Activated T-helper 9 cell treated with anti-CD3 and anti-CD28 coated beads, Interleukin-2, amount 50 U/mL, for 16 hours (primary cell): Measurements from ENCODE around the gene PNPLA1.

Experiments
- DNase-seq: peaks from one replicate; pipeline ENCODE4 v3.0.0-alpha.2; 2020; ENCODE audit warnings: low read depth

PNPLA1 gene

DNA sequence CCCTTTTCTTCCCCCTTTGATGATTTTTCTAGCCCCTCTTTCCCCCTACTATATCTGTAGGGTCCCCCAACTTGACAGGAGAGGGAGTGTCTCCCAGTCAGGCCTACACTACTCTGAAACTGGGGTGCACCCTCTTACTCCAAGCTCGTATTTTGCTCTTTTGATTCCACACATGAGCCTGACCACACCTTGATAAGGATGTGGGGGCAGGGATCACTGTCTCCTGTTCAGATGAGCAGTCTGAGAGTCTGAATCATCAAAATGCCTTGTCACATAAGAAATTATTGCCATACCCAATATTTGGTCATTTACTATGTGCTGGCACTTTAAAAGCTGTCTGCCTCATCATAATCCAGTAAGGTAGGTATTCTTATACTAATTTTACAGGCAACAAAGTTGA is 15.9 kb downstream of the PNPLA1 start:
- no peak for DNase-seq

DNA sequence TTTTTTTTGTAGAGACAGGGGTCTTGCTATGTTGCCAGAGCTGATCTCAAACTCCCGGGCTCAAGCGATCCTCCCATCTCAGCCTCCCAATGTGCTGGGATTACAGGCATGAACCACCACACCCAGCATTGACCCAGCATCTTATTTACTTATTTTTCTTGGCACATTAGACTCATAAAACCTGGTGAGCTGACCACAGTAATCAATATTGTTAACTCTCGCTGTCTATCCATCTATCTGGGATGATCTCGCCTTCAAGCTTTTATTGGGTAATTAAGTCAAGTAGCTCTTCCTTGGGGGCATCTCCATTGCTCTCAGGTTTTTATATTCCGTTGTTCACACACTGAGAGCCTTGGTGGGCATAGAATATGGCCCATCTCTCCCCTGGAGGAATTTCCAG is 17.0 kb downstream of the PNPLA1 start:
- DNase-seq: no peak

DNA sequence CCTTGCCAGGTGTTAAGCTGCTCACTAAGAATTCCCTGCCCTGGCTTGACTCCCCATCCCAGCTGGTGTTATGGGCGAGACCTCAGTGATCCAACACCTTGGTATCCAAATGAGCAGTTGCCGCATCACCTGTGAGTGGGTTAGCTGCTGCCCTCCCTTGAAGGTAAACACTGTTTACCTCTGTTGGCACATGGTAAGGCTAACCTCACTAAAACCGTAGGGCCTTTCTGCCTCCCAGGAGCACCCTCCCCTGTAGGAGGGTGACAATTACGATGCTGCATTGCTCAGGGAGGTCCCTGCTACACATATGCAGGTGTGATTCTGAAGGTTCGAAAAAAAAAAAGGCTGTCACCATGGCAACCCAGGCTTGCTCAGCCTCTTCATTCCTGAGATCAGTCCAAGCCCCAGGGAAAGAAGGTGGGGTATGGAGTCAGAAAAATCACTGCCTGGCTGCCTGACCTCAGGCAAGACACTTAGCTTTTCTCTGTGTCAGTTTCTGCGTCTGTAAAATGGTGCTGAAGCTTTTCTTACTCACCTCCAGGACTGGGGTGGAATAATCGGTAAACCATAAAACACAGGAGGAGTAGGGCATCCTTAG is 19.5 kb downstream of the PNPLA1 start:
- DNase-seq: no peak

DNA sequence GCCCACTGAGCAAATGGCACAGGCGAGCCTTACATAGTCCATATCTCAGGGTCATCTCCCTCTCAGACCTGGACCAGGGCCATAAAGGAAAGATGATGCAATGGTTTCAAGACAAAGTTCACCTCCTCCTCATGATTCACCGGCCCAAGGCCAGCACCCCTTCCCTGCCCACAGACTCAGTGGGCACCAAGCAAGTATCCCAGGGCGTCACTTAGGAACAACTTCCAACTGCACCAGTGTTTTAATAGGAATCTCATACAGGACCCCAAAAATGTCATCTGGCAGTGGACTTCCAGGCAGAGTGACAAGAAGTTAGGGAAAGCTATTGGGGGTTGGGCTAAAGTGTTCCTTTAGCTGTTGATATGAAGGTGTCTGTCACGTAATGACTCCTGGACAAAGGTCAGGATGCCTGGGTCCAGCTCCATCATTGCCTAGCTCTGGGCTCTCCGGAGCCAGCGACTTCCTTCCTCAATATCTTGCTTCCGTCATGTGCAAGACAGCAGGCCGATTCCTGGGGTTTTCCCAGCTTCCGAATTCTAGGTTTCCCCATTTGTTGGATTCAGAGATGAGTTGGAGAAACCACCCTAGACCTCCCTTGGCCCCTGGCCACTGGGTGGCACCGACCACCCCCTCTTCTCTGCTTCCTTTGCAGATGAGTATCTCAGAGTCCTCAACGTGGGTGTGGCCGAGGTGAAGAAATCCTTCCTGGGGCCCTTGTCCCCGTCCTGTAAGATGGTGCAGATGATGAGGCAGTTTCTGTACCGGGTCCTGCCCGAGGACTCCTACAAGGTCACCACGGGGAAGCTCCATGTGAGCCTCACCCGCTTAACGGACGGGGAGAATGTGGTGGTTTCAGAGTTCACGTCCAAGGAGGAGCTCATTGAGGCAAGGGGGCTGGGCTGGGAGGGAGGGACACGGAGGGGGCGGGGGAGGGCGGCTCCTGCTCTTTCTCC is 21.1 kb downstream of the PNPLA1 start:
- DNase-seq: no peak

DNA sequence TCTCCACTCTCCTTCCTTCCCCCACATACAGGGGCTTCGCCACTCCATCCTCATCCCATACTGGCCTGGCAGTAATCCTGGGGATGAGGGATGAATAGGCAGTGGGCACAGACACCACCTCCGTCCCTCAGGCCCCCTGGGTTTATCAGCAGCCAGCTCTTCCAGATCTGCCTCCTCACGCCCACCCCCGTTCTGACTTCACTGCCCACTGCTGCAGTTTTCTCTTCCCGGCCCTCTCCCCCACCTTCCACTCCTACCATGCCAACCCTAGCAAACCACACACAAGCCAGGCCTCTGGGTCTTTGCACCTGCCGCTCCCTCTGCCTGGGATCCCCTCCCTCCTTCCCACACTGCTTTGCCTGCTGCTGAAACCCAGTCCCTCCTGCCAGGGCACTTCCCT is 22.3 kb downstream of the PNPLA1 start:
- no peak for DNase-seq

DNA sequence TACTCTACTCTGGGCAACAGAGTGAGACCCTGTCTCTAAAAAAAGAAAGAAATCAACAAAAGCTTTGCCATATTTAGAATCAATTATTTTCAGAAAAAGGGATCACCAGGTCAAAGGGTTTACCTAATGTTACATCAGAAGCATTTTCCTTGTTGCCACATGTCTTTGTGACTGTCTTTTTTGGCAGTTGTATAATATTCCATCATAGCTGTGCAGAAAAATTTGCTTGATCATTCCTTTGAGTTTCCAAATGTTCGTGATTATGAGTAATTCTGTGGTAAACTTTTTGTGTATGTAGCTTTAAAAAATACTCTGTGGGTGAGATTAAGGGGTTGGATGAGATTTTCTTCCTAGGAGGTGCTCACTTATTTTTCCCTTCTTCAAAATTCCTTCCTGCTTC is 26.4 kb downstream of the PNPLA1 start:
- DNase-seq: no peak

DNA sequence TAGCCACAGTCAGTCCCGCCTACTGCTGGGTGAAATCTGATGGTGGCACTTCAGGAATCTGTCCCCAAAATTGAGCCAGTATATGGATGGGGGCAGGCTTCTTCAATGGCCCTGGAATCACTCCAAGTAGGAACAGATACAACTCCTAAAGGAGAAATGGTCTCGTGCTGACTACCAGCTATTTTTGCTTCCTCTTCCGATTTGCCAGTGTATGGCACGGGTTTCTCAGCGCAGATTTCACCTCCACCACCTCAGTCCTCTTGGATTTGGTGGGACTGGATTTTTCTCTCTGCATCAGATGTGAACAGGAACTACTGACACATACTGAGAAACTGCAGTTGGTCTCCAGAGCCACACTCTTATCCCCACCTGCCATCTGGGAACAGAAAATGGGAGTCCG is 27.2 kb downstream of the PNPLA1 start:
- DNase-seq: no peak

DNA sequence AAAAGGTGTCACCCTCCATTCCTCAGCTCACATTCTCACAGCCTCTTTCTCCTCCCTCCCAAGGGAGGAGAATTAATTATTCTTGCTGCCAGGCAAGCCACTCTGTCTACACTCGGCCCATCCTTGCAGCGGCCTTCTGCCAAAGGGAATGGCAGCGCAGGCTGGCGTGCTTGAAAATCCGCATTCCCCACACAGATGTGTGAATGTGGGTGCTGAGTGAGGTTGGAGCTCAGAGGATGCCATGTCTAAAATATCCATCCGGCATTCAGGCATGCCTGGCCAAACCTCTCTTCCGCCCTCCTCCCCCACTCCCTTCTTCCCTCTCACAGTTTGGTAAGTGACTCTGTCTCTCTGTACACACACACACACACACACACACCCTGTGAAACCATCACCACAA is 27.7 kb downstream of the PNPLA1 start:
- no peak for DNase-seq

DNA sequence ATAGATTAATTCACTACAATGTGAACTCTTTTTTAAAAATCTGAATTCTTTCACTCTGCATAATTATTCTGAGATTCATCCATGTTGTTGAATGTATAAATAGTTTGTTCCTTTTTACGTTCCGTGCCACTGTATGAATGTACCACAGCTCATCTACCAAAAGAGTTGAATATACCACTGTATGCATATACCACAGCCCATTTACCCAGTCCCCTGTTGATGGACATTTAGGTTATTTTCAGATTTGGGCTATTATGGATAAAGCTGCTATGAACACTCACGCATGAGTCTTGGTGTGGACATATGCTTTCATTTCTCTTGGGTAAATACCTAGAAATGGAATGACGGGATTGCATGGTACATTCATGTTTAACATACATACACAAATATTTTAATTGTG is 28.2 kb downstream of the PNPLA1 start:
- no peak for DNase-seq

DNA sequence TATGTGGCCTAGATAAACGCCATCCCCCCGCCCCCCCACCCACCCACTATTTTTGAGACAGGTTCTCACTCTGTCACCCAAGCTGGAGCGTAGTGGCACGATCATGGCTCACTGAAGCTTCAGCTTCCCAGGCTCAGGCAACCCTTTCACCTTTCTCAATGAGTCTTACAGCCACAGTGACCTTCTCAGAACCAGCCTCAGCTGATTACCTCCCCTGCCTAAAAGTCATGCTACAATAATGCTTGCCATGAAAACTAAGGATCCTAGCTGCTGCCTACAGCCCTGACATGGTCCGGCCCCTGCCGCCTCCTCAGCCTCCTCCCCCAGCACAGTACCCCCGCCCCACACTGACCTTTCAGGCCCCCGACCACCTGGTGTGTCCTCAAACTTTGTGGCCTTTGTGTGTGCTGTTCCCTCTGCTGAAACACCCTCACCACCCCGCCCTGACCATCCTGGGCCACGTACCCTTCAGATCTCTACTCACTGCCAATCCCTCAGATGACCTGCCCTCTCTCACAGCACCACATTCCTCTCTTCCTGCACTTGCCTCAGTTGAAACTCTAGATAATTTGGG is 31.3 kb downstream of the PNPLA1 start:
- no peak for DNase-seq

DNA sequence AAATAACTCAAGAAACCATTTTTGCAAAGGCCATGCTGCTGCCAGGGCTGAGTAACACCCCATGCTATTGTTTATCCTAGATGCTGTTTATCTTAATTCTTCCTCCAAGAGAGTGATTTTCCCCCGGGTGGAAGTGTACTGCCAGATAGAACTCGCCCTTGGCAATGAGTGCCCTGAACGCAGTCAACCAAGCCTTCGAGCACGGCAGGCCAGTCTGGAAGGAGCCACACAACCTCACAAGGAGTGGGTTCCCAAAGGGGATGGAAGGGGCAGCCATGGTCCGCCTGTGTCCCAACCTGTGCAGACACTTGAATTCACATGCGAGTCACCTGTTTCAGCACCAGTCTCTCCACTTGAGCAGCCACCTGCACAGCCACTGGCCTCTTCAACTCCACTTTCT is 31.9 kb downstream of the PNPLA1 start:
- DNase-seq: no peak

DNA sequence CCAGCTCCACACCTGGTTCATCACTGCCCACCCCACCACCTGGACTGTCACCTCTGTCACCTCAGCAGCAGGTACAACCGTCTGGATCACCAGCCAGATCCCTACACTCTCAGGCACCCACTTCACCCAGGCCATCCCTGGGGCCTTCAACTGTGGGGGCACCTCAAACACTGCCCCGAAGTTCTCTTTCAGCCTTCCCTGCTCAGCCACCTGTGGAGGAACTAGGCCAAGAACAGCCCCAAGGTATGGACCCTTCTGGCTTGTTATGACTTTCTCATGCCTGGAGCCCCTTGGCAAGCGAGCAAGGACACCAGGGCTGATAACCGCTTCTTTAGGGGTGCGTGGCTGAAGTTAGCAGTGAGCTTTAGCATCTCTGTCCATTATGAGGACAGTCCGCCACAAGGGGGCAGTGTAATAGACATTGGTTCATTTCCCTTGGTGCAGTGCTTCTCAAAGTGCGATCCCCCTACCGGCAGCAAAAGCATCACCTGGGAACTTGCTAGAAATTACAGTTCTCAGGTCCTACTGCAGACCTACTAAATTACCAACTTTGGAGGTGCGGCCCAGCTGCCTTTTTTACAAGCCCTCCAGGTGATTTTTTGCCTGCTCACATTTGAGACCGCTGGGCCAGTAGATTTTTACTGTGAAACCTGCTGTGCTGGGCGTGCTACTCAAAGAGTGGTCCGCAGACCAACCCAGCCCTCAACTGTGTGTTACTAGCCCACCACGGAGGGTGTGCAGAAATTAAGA is 32.5 kb downstream of the PNPLA1 start:
- peak; percentile 79 for DNase-seq

DNA sequence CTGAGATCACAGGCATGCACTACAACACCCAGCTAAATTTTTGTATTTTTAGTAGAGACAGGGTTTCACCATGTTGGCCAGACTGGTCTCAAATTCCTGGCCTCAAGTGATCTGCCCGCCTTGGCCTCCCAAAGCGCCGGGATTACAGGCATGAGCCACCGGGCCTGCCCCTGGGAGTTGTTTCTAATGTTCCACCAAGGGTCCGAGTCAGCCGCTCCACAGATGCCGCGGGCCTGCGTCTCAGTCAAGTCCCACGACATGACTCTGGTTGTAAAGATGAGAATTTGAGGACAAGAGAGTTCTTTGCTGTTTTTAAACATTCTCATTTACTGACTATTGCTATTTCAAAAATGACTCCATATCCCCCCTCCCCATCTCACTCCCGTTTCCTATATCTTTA is 36.0 kb downstream of the PNPLA1 start:
- DNase-seq: no peak

DNA sequence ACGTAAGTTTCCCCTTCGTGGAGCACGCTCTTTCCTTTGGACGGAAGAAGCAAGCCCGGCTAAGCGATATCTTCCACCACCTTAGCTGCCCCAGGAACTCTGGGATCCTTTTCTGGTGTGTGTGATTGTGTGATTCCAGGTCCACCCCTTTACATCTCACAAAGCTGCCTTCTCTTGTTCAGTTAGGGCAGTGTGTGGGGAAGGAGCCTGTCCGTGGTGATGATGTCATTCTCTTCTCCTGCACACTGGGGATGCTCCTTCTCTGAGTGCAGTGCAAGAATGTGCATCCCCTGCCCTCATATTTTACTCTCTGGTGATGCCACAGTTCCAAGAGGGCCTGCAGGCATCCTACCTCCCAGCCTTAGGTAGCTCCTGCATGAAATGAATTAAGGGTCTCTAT is 36.5 kb downstream of the PNPLA1 start:
- DNase-seq: no peak

DNA sequence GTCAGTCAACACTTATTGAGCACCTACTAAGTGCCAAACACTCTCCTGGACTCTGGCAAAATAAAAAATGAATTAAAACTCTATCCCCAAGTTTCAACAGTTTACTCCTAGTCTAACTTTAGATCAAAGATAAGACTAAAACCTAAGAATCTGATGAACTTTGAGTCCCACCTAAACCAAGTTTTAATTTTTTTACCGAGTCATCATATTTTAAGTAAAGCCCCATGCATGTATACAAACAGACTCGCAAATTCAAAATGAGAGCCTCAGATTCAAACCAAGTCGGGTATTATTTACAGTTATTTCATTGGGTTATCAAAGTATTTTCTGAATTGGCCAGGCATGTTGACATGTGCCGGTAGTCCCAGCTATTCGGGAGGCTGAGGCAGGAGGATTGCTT is 38.7 kb downstream of the PNPLA1 start:
- no peak for DNase-seq

DNA sequence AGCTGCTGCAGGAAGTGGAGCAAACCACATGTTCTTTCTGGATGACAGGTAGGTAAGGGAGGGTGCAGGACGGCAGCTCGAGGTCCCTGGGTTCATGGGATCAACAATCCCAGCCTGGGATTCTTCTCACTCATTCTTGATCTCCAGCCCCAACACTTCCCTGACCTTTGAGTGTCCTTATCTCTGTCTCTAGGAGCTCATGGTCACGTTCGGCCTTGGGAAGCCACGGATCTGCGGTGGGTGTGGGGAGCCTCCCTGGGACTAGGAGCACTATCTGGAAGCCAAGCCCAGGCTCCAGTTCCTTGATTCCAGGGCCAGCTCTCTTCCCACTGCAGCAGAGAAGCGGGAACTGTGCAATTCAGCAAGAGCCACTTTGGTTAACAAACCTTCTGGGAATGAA is 39.3 kb downstream of the PNPLA1 start:
- no peak for DNase-seq

DNA sequence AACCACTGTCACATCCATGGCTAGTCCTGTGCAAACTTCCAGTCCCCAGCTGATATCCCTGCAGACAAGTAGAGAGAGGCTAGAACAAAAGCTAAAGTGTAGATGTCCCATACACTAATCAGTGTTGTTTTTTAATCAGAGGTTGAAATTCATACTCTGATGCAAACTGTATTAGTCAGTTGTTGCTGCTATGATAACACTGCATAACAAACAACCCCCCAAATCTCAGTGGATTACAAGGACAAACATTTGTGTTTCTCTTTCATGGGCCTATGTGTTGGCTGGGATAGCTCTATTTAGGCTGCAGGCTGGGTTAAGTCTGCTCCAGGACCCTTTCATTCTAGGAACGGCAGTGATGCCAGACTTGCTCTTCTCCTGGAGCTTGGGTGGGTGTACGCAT is 40.0 kb downstream of the PNPLA1 start:
- DNase-seq: no peak

DNA sequence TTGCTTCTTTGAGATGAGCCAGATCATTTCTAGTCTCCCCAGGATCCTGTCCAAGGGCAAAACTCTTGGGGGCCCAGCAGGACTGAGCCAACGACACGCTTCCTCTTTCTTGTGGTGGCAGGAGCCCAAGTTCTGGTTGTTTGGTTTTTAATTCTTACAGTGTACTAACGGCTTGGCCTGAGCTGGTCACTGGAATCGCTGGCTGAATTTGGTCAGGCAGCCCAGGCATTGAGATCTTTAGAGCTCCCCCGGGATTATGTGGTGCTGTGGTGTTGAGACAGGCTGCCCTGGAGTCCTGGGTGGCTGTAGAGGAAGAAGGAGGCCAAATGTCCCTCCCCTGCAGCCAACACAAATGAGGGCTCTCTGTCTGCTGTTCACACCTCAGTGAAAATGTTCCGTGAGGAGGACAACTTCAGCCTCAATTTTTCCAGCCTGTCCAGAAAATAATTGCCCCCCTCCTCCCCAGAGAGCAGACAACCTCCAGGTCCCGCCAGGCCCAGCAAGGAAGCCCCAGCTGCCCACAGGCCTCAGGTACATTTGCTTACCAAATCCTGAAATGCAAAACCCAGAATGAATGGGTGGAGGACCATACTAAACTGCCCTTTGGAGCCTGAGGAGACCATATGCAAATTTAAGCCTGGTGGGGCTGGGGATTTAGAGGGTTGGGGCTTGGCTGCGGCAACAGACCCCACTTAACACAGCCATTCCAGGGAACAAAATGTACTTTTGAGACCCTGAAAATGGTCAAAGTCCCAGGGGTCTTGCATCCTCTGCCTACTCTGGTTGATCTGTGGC is 43.2 kb downstream of the PNPLA1 start:
- no peak for DNase-seq

DNA sequence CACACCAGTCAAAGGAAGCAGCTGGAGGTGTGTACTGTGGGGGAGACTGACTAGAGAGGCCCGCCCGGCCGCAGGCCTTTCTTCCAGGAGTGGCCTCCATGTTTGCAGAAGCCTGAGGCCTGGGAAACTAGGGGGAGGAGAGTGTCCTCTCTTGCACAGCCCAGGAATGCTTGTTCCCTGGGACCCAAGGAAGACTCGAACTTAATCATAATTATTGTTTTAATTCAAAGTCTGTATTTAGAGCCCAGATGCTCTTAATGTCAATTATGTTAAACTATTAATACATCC is 43.7 kb downstream of the PNPLA1 start:
- DNase-seq: no peak

DNA sequence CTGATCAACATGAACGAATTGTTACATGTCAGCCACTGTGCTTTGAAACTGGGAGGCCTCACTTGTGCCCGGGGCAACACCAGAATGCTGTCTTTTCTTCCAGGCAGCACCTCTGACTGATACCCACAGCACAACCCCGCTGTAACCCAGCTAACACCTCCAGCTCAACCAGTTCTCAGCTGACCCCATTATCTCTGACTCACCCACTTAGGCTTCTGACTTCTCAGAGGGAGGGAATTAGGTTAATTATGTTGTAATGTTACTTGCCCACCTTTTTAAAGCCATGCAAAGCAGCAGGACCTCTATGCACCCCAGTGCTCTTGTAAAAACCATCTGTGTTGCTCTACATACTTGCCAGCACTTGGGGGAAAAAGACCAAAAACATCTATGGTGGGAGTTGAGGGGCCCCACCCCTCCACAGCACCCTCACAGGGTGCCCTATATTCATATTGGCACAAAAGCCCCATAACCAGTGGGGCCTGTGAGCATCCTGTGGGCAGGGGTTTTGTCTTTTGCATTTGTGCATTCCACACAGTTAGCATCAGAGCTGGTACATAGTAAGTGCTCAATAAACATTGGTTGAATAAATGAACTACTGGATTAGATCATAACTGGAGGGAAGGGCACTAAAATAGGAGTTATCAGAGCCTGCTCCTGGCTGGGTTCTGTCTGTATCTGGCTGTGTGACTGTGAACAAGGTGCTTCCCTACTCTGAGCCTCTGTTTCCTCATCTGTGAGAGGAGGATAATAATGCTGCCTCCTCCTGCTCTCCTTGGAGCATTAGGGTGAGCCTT is 44.6 kb downstream of the PNPLA1 start:
- DNase-seq: no peak

DNA sequence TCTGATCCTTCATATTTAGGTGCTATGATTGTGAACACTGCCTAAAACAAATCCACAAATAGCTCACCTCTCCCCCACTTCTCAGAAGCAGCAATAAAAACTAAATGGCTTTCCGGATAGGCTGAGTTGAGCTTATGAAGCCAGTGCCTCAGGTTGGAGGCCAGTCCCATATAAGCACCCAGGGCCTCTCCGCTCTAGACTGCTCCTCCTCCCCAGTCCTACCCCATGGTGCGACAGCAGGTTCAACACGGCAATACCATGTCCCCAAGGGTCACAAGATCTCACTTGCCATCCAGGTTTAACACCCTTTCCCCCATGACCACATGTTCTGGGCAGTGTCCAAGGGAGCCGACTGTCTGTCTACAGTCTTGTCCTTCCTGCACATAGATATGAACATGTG is 46.1 kb downstream of the PNPLA1 start:
- DNase-seq: no peak
